Astrocyte of the spinal cord (primary cell): ENCODE data around the gene SYNDIG1.

Source experiments
- DNase-seq: peaks from one replicate; pipeline ENCODE4 v3.0.0; 2011; ENCODE audit warnings: low read depth, low spot score
- H3K4me3 ChIP-seq: 2 replicates; pipeline ENCODE4 v1.5.1; 2011; ENCODE audit warnings: low read depth, mild to moderate bottlenecking, low read length, moderate library complexity
- CTCF ChIP-seq: IDR thresholded peaks from 2 replicates; pipeline ENCODE4 v1.5.1; 2012; ENCODE audit warnings: low read depth, mild to moderate bottlenecking, low read length, inconsistent platforms
- in situ Hi-C: cut with HindIII; loops from 2 replicates; pipeline ENCODE4 v1.10.0; 2017; ENCODE audit warnings: low sequenced_read_pairs

Gene SYNDIG1

GRCh38 chr20:24704899-24705298 is 235.5 kb downstream of the SYNDIG1 start:
- no peak overlapping the region for H3K4me3 ChIP-seq
- no peak for DNase-seq
- TF ChIP-seq CTCF: no peak
- in situ Hi-C loops: no loop called here

DNA sequence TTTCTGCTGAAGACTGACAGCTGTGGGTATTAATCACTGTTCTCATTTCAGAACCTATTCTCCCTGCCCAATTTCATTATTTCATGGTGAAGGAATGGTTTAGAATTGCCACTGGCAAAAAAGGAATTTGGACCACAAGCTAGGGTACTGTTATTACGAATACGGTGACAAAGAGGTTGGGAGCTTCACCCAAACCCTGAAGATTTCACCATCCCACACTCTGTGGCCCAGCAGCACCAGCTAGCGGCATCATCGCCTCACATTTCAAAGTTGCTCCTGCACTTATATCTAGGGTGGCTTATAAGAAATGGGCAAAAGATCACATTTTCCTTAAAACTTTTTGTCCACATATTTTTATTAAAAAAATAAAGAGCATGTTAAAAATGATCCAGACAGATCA is 236.1 kb downstream of the SYNDIG1 start:
- DNase-seq: no peak
- in situ Hi-C loops: no loop called here
- TF ChIP-seq CTCF: no peak
- no peak overlapping the region for H3K4me3 ChIP-seq

DNA sequence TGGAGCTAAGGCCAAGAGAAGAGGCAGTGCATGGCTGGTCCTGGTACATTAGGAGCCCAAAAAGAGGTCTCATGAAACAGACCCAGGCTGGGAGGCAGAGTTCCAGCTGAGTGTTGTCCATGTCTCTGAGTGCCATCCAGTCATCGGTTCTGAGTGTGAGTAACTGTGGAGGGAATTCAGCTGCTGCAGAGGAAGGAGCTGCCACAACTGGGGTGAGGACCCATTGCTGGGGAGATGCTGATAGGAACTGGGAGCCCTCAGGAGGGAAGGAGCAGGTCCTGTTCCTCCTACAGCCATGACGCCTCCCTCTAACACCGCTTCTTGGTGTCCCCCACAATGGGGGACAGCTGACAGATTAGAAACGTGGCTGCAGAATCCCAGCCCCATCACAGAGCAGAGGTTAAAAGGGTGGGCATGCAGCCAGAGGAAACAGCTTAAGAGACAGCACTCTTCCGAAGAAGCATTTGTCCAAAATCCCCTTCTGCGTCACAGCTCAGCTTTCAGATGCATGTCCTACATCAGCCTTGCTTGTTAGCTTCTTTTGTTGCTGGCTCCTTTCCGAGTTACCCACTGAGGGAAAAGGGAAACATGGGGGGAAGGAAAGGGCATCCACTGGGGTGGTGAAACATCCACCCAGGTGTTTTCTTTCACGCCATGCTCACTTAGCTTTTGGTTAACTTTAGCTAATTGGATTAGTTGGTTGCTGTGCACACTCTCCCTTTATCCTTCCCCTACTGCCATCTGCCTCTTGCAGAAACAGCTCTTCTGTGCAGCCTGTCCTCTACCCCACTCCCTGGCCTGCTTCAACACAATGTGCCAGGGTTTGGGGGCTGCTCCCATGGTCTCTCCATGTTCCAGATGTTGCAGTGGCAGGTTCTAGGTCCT is 239.2 kb downstream of the SYNDIG1 start:
- in situ Hi-C loops: no loop called here
- TF ChIP-seq CTCF: no peak
- DNase-seq: peak; percentile 28

More for the DNA sequence above, 239.2 kb downstream of the SYNDIG1 start:
- H3K4me3 ChIP-seq: no peak overlapping the region
